WTC11 (cell line): ENCODE measurements around the gene RASL10A. TPM values are rescaled to one million over a fixed set of nuclear protein-coding genes. Genes with fewer than 3 reads are reported as not detected.

Source experiments
- CREM ChIP-seq: sonication (generic); formaldehyde crosslinking; IDR thresholded peaks from 2 replicates; pipeline ENCODE4 v1.8.1; 2022; ENCODE audit warnings: mild to moderate bottlenecking, missing genetic modification reagents, moderate library complexity
- ESRRA ChIP-seq: sonication (generic); formaldehyde crosslinking; IDR thresholded peaks from 2 replicates; pipeline ENCODE4 v1.8.1; 2022; ENCODE audit warnings: mild to moderate bottlenecking, missing genetic modification reagents, borderline replicate concordance
- IRF2 ChIP-seq: sonication (generic); formaldehyde crosslinking; IDR thresholded peaks from 2 replicates; pipeline ENCODE4 v1.8.0; 2022; ENCODE audit warnings: low read depth, missing genetic modification reagents, borderline replicate concordance
- NR3C1 ChIP-seq: sonication (generic); formaldehyde crosslinking; conservative IDR thresholded peaks from 2 replicates; pipeline ENCODE4 v1.8.1; 2023; ENCODE audit warnings: low read depth, mild to moderate bottlenecking, missing genetic modification reagents
- SMAD3 ChIP-seq: sonication (generic); formaldehyde crosslinking; IDR thresholded peaks from 2 replicates; pipeline ENCODE4 v1.8.0; 2022; ENCODE audit warnings: missing genetic modification reagents, mild to moderate bottlenecking, borderline replicate concordance
- SMAD4 ChIP-seq: sonication (generic); formaldehyde crosslinking; IDR thresholded peaks from 2 replicates; pipeline ENCODE4 v1.8.0; 2022; ENCODE audit warnings: mild to moderate bottlenecking, missing genetic modification reagents
- ZNF219 ChIP-seq: sonication (generic); formaldehyde crosslinking; IDR thresholded peaks from 2 replicates; pipeline ENCODE4 v1.8.0; 2023; ENCODE audit warnings: missing genetic modification reagents, mild to moderate bottlenecking, borderline replicate concordance
- total RNA-seq: library from RNA; stranded (reverse); gene quantifications from 3 replicates; pipeline ENCODE4 v1.2.3, GENCODE V29; 2021
- TF ChIP-seq, protein P1 (sequence below): fragments of 250-450 bp; sonication (Bioruptor Pico); IDR thresholded peaks from 2 replicates; pipeline ENCODE4 v1.9.0; 2021; ENCODE audit warnings: mild to moderate bottlenecking
- TF ChIP-seq, protein P2 (sequence below): sonication (generic); formaldehyde crosslinking; IDR thresholded peaks from 2 replicates; pipeline ENCODE4 v1.8.1; 2022; ENCODE audit warnings: mild to moderate bottlenecking, moderate library complexity, missing genetic modification reagents
- TF ChIP-seq, protein P3 (sequence below): sonication (generic); formaldehyde crosslinking; IDR thresholded peaks from 2 replicates; pipeline ENCODE4 v1.8.1; 2023; ENCODE audit warnings: mild to moderate bottlenecking, missing genetic modification reagents, moderate library complexity
- TF ChIP-seq, protein P4 (sequence below): sonication (generic); formaldehyde crosslinking; conservative IDR thresholded peaks from 2 replicates; pipeline ENCODE4 v1.8.1; 2023; ENCODE audit warnings: mild to moderate bottlenecking, low read depth, missing genetic modification reagents, moderate library complexity
- TF ChIP-seq, protein P5 (sequence below): sonication (generic); formaldehyde crosslinking; IDR thresholded peaks from 2 replicates; pipeline ENCODE4 v1.8.0; 2022; ENCODE audit warnings: mild to moderate bottlenecking, missing genetic modification reagents
- TF ChIP-seq, protein P6 (sequence below): sonication (generic); formaldehyde crosslinking; IDR thresholded peaks from 2 replicates; pipeline ENCODE4 v1.8.0; 2022; ENCODE audit warnings: mild to moderate bottlenecking, missing genetic modification reagents
- TF ChIP-seq, protein P7 (sequence below): sonication (generic); formaldehyde crosslinking; IDR thresholded peaks from 2 replicates; pipeline ENCODE4 v1.8.1; 2023; ENCODE audit warnings: mild to moderate bottlenecking, missing genetic modification reagents, borderline replicate concordance
- TF ChIP-seq, protein P8 (sequence below): fragments of 250-450 bp; sonication (Bioruptor Pico); IDR thresholded peaks from 2 replicates; pipeline ENCODE4 v1.9.0; 2021; ENCODE audit warnings: mild to moderate bottlenecking, borderline replicate concordance
- TF ChIP-seq, protein P9 (sequence below): fragments of 200-600 bp; IDR thresholded peaks from 2 replicates; pipeline ENCODE4 v1.8.0; 2022; ENCODE audit warnings: antibody characterized with exemption
- TF ChIP-seq, protein P10 (sequence below): sonication (generic); formaldehyde crosslinking; conservative IDR thresholded peaks from 2 replicates; pipeline ENCODE4 v1.8.1; 2022; ENCODE audit warnings: mild to moderate bottlenecking, missing genetic modification reagents
- TF ChIP-seq, protein P11 (sequence below): sonication (generic); formaldehyde crosslinking; IDR thresholded peaks from 2 replicates; pipeline ENCODE4 v1.8.1; 2022; ENCODE audit warnings: low read depth, mild to moderate bottlenecking, moderate library complexity, missing genetic modification reagents, borderline replicate concordance

The RASL10A gene
- total RNA-seq, 1 experiment from 2014 or later, result 1.6 TPM

DNA sequence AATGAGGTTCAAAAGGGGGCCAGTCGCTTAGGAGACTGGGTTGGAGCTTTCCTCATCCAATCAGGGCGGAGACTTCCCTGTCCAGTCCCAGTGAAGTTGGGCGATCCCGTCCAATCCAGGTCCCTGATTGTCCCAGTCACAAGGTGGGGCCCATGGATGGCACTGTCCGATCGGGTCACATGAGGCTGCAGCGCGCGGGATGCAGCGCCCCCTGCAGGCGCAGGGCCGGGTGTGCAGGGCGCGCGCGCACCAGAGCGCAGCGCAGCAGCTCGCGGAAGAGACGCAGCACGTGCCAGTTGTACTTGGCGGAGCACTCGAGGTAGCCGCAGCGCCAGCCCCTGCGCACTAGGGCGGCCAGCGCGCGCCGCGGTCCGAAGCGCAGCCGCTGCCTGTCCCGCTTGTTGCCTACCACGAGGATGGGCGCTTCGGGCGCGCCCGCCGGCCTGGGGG, 2.3 kb downstream of the RASL10A start (continued):
- TF ChIP-seq ESRRA, result peak; percentile 98
- TF ChIP-seq, protein P1, sequence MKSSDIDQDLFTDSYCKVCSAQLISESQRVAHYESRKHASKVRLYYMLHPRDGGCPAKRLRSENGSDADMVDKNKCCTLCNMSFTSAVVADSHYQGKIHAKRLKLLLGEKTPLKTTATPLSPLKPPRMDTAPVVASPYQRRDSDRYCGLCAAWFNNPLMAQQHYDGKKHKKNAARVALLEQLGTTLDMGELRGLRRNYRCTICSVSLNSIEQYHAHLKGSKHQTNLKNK (CRISPR knock-in tag), result 0 out of 2 replicates have a peak, but pooled peaks have one; percentile 29
- peak; percentile 90; the same call in 1 of the 2 replicates for TF ChIP-seq SMAD4 (CRISPR knock-in tag)
- TF ChIP-seq, protein P2, sequence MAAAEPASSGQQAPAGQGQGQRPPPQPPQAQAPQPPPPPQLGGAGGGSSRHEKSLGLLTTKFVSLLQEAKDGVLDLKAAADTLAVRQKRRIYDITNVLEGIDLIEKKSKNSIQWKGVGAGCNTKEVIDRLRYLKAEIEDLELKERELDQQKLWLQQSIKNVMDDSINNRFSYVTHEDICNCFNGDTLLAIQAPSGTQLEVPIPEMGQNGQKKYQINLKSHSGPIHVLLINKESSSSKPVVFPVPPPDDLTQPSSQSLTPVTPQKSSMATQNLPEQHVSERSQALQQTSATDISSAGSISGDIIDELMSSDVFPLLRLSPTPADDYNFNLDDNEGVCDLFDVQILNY (CRISPR knock-in tag), result peak; percentile 97
- TF ChIP-seq, protein P3, sequence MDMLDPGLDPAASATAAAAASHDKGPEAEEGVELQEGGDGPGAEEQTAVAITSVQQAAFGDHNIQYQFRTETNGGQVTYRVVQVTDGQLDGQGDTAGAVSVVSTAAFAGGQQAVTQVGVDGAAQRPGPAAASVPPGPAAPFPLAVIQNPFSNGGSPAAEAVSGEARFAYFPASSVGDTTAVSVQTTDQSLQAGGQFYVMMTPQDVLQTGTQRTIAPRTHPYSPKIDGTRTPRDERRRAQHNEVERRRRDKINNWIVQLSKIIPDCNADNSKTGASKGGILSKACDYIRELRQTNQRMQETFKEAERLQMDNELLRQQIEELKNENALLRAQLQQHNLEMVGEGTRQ (CRISPR knock-in tag), result peak; percentile 95
- TF ChIP-seq, protein P4, sequence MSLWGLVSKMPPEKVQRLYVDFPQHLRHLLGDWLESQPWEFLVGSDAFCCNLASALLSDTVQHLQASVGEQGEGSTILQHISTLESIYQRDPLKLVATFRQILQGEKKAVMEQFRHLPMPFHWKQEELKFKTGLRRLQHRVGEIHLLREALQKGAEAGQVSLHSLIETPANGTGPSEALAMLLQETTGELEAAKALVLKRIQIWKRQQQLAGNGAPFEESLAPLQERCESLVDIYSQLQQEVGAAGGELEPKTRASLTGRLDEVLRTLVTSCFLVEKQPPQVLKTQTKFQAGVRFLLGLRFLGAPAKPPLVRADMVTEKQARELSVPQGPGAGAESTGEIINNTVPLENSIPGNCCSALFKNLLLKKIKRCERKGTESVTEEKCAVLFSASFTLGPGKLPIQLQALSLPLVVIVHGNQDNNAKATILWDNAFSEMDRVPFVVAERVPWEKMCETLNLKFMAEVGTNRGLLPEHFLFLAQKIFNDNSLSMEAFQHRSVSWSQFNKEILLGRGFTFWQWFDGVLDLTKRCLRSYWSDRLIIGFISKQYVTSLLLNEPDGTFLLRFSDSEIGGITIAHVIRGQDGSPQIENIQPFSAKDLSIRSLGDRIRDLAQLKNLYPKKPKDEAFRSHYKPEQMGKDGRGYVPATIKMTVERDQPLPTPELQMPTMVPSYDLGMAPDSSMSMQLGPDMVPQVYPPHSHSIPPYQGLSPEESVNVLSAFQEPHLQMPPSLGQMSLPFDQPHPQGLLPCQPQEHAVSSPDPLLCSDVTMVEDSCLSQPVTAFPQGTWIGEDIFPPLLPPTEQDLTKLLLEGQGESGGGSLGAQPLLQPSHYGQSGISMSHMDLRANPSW, result no peak
- TF ChIP-seq ZNF219, result peak; percentile 97
- TF ChIP-seq CREM (CRISPR knock-in tag), result peak; percentile 80; the same call in 1 of the 2 replicates
- TF ChIP-seq, protein P5, sequence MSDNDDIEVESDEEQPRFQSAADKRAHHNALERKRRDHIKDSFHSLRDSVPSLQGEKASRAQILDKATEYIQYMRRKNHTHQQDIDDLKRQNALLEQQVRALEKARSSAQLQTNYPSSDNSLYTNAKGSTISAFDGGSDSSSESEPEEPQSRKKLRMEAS (CRISPR knock-in tag), result peak; percentile 100
- TF ChIP-seq, protein P6, sequence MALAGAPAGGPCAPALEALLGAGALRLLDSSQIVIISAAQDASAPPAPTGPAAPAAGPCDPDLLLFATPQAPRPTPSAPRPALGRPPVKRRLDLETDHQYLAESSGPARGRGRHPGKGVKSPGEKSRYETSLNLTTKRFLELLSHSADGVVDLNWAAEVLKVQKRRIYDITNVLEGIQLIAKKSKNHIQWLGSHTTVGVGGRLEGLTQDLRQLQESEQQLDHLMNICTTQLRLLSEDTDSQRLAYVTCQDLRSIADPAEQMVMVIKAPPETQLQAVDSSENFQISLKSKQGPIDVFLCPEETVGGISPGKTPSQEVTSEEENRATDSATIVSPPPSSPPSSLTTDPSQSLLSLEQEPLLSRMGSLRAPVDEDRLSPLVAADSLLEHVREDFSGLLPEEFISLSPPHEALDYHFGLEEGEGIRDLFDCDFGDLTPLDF (CRISPR knock-in tag), result peak; percentile 99
- TF ChIP-seq, protein P7, sequence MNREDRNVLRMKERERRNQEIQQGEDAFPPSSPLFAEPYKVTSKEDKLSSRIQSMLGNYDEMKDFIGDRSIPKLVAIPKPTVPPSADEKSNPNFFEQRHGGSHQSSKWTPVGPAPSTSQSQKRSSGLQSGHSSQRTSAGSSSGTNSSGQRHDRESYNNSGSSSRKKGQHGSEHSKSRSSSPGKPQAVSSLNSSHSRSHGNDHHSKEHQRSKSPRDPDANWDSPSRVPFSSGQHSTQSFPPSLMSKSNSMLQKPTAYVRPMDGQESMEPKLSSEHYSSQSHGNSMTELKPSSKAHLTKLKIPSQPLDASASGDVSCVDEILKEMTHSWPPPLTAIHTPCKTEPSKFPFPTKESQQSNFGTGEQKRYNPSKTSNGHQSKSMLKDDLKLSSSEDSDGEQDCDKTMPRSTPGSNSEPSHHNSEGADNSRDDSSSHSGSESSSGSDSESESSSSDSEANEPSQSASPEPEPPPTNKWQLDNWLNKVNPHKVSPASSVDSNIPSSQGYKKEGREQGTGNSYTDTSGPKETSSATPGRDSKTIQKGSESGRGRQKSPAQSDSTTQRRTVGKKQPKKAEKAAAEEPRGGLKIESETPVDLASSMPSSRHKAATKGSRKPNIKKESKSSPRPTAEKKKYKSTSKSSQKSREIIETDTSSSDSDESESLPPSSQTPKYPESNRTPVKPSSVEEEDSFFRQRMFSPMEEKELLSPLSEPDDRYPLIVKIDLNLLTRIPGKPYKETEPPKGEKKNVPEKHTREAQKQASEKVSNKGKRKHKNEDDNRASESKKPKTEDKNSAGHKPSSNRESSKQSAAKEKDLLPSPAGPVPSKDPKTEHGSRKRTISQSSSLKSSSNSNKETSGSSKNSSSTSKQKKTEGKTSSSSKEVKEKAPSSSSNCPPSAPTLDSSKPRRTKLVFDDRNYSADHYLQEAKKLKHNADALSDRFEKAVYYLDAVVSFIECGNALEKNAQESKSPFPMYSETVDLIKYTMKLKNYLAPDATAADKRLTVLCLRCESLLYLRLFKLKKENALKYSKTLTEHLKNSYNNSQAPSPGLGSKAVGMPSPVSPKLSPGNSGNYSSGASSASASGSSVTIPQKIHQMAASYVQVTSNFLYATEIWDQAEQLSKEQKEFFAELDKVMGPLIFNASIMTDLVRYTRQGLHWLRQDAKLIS (CRISPR knock-in tag), result peak; percentile 88; the same call in 1 of the 2 replicates
- TF ChIP-seq, protein P8, sequence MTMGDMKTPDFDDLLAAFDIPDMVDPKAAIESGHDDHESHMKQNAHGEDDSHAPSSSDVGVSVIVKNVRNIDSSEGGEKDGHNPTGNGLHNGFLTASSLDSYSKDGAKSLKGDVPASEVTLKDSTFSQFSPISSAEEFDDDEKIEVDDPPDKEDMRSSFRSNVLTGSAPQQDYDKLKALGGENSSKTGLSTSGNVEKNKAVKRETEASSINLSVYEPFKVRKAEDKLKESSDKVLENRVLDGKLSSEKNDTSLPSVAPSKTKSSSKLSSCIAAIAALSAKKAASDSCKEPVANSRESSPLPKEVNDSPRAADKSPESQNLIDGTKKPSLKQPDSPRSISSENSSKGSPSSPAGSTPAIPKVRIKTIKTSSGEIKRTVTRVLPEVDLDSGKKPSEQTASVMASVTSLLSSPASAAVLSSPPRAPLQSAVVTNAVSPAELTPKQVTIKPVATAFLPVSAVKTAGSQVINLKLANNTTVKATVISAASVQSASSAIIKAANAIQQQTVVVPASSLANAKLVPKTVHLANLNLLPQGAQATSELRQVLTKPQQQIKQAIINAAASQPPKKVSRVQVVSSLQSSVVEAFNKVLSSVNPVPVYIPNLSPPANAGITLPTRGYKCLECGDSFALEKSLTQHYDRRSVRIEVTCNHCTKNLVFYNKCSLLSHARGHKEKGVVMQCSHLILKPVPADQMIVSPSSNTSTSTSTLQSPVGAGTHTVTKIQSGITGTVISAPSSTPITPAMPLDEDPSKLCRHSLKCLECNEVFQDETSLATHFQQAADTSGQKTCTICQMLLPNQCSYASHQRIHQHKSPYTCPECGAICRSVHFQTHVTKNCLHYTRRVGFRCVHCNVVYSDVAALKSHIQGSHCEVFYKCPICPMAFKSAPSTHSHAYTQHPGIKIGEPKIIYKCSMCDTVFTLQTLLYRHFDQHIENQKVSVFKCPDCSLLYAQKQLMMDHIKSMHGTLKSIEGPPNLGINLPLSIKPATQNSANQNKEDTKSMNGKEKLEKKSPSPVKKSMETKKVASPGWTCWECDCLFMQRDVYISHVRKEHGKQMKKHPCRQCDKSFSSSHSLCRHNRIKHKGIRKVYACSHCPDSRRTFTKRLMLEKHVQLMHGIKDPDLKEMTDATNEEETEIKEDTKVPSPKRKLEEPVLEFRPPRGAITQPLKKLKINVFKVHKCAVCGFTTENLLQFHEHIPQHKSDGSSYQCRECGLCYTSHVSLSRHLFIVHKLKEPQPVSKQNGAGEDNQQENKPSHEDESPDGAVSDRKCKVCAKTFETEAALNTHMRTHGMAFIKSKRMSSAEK (CRISPR knock-in tag), result peak; percentile 54; the same call in 1 of the 2 replicates
- TF ChIP-seq, protein P9, sequence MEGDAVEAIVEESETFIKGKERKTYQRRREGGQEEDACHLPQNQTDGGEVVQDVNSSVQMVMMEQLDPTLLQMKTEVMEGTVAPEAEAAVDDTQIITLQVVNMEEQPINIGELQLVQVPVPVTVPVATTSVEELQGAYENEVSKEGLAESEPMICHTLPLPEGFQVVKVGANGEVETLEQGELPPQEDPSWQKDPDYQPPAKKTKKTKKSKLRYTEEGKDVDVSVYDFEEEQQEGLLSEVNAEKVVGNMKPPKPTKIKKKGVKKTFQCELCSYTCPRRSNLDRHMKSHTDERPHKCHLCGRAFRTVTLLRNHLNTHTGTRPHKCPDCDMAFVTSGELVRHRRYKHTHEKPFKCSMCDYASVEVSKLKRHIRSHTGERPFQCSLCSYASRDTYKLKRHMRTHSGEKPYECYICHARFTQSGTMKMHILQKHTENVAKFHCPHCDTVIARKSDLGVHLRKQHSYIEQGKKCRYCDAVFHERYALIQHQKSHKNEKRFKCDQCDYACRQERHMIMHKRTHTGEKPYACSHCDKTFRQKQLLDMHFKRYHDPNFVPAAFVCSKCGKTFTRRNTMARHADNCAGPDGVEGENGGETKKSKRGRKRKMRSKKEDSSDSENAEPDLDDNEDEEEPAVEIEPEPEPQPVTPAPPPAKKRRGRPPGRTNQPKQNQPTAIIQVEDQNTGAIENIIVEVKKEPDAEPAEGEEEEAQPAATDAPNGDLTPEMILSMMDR, result peak; percentile 99
- no peak for TF ChIP-seq IRF2 (CRISPR knock-in tag)
- TF ChIP-seq NR3C1 (CRISPR knock-in tag), result peak; percentile 97
- TF ChIP-seq, protein P10, sequence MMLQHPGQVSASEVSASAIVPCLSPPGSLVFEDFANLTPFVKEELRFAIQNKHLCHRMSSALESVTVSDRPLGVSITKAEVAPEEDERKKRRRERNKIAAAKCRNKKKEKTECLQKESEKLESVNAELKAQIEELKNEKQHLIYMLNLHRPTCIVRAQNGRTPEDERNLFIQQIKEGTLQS, result peak; percentile 85
- TF ChIP-seq SMAD3 (CRISPR knock-in tag), result peak; percentile 98
- TF ChIP-seq, protein P11, sequence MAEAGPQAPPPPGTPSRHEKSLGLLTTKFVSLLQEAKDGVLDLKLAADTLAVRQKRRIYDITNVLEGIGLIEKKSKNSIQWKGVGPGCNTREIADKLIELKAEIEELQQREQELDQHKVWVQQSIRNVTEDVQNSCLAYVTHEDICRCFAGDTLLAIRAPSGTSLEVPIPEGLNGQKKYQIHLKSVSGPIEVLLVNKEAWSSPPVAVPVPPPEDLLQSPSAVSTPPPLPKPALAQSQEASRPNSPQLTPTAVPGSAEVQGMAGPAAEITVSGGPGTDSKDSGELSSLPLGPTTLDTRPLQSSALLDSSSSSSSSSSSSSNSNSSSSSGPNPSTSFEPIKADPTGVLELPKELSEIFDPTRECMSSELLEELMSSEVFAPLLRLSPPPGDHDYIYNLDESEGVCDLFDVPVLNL (CRISPR knock-in tag), result peak; percentile 86; the same call in 1 of the 2 replicates
